ENCODE measurements around the gene EGFLAM. TPM values are rescaled to one million over a fixed set of nuclear protein-coding genes. Genes with fewer than 3 reads are reported as not detected.

Gene EGFLAM
- total RNA-seq, 2 experiments from 2014 or later: not detected

GRCh38 chr5:38434966-38435705, 176.8 kb downstream of the EGFLAM start:
- H3K36me3 Mint-ChIP-seq (ENCODE audit: low read depth): no peaks in the 10 kb centered on the region
- CTCF ChIA-PET: interaction anchor here (2.6 kb wide), 1 partner anchor 15 kb away, joined by 8 read pairs; no protein-coding TSS in a partner anchor
- H3K9me3 Mint-ChIP-seq: no peaks in the 10 kb centered on the region
- H3K27ac Mint-ChIP-seq: no peak overlapping the region
- DNase-seq: no peak
- ATAC-seq: no peak
- POLR2A ChIA-PET: no interaction called here
- intact Hi-C loops (cut with micrococcal nuclease): no loop called here
- no peak for TF ChIP-seq CTCF (IDR thresholded peaks at IDR 0.05)
- peaks cover 37% of the 10 kb centered on the region for H3K27me3 Mint-ChIP-seq
- H3K4me1 Mint-ChIP-seq (ENCODE audit: low read depth): no peaks in the 10 kb centered on the region
- H3K4me3 Mint-ChIP-seq: no peak overlapping the region

- intact Hi-C loops (cut with micrococcal nuclease): no loop called here
- Mint-ChIP-seq H3K27ac (no peak overlapping the region), H3K4me3 (no peak overlapping the region), H3K36me3 (ENCODE audit: low read depth) (no peaks in the 10 kb centered on the region), H3K9me3 (no peaks in the 10 kb centered on the region), H3K4me1 (ENCODE audit: low read depth) (no peaks in the 10 kb centered on the region), H3K27me3 (peaks cover 45% of the 10 kb centered on the region)
- ATAC-seq (no peak), DNase-seq (no peak)
- ChIA-PET POLR2A (no interaction called here), CTCF (interaction anchor here (1.8 kb wide), 1 partner anchor 56 kb away, joined by 7 read pairs; no protein-coding TSS in a partner anchor)
- no peak for TF ChIP-seq CTCF (IDR thresholded peaks at IDR 0.05)
Measured at GRCh38 chr5:38438757-38439156, 180.4 kb downstream of the EGFLAM start.

- POLR2A ChIA-PET: interaction anchor here (0.6 kb wide), 2 partner anchors 46 to 368 kb away, joined by 3 to 5 read pairs; no protein-coding TSS in a partner anchor
- DNase-seq: peak; percentile 91
- Mint-ChIP-seq H3K27me3 (peaks cover 42% of the 10 kb centered on the region), H3K4me1 (ENCODE audit: low read depth) (no peaks in the 10 kb centered on the region), H3K9me3 (no peaks in the 10 kb centered on the region), H3K27ac (no peak overlapping the region), H3K36me3 (ENCODE audit: low read depth) (no peaks in the 10 kb centered on the region), H3K4me3 (no peak overlapping the region)
- CTCF ChIA-PET: interaction anchor here (0.6 to 2.8 kb wide), 102 partner anchors 10 to 1130 kb away, joined by 3 to 94 read pairs (median 4); no protein-coding TSS in a partner anchor
- peak; percentile 100 for ATAC-seq
- intact Hi-C loops (cut with micrococcal nuclease): loop anchor here (2.0 to 5.0 kb wide), 4 partner anchors 111 to 481 kb away; no protein-coding TSS in a partner anchor
- TF ChIP-seq CTCF (IDR thresholded peaks at IDR 0.05): peak; percentile 90
Measured at GRCh38 chr5:38441453-38442246, 183.3 kb downstream of the EGFLAM start.

- POLR2A ChIA-PET: no interaction called here
- CTCF ChIA-PET: interaction anchor here (0.6 to 2.8 kb wide), 90 partner anchors 10 to 1105 kb away, joined by 3 to 94 read pairs (median 5); no protein-coding TSS in a partner anchor
- intact Hi-C loops (cut with micrococcal nuclease): loop anchor here (5.0 kb wide), 3 partner anchors 110 to 480 kb away; no protein-coding TSS in a partner anchor
- no peak for TF ChIP-seq CTCF (IDR thresholded peaks at IDR 0.05)
- Mint-ChIP-seq H3K4me3 (no peak overlapping the region), H3K27me3 (peaks cover 44% of the 10 kb centered on the region), H3K27ac (no peak overlapping the region), H3K9me3 (no peaks in the 10 kb centered on the region), H3K36me3 (ENCODE audit: low read depth) (no peaks in the 10 kb centered on the region), H3K4me1 (ENCODE audit: low read depth) (no peaks in the 10 kb centered on the region)
- ATAC-seq: no peak
- no peak for DNase-seq
Measured at GRCh38 chr5:38442247-38442573, 183.9 kb downstream of the EGFLAM start.

Data from activated CD8-positive, alpha-beta T cell treated with anti-CD3 and anti-CD28 coated beads for 36 hours (primary cell).